NCI-H2227 (cell line): ENCODE results near the gene TECPR2.

Source experiments
- DNase-seq: peaks from one replicate; lab custom pipeline; 2025; ENCODE audit not compliant: unreplicated experiment; lab: John Stamatoyannopoulos, UW

Gene TECPR2

GRCh38 chr14:102421411-102422057 lies 58.8 kb downstream of the TECPR2 start:
- DNase-seq: no peak

DNA sequence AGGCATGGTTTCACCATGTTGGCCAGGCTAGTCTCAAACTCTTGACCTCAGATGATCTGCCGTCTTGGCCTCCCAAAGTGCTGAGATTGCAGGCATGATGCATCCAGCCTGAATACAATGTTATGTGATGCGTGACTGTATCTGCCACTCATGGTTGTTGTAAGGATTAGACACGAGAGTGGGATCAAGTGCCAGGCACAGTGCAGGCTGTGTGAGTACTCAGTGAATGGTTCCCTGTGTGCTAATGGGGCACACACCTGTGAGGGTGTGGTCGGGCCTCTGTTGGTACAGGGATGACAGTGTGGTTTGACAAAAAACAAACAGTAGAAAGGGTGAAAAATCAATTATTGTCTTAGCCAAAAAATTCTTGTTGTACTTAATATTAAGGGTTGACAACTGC lies 61.8 kb downstream of the TECPR2 start:
- DNase-seq: no peak

GRCh38 chr14:102424923-102425322 lies 62.2 kb downstream of the TECPR2 start:
- no peak for DNase-seq

DNA sequence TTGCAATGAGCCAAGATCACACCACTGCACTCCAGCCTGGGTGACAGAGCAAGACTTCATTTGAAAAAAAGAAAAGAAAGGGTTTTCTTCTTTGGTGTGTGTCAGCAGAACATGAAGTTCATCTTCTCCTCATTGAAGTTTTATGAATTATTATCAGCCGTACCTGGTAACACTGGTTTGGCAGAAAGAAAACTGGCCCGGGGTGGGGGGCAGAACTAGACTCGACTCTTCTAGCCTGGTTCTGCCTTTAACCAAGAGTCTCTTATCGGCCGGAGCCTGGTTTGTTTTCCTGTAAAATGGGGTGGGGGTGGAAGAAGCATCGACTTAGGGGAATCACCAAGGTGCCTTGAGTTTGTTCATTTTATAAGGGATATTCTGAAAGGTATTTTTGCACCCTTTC lies 64.1 kb downstream of the TECPR2 start:
- DNase-seq: no peak

GRCh38 chr14:102427642-102428041 lies 64.9 kb downstream of the TECPR2 start:
- no peak for DNase-seq

DNA sequence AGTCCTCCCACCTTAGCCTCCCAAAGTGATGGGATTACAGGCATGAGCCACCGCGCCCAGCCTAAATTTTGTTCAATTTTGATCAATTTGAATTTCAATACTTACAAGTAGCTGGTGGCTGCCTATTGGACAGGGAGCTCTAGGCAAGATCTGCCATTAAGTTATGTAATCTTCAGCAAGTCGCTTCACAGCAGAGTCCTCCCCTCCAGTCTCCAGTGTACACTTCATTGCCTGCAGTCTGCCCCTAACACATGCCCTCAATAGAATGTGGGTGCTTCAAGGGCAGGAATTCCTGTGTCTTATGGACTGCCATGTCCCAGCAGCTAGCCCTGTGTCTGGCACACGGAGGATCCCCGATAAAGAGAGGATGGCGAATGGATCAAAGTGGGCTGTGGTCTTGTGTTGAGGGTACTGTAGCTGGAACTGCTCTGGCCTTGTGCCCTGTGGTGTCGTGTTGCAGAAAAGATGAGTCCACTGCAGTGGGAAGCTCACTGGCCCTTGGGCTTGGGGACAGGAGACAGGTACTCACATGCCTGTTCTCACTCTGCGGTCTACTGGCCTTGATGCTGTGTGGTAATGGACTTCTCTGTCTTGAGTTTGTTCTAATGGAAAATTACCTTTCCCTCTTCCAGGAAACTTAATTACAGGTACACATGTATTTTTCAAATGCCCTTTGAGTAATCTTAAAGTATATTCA lies 67.6 kb downstream of the TECPR2 start:
- no peak for DNase-seq

DNA sequence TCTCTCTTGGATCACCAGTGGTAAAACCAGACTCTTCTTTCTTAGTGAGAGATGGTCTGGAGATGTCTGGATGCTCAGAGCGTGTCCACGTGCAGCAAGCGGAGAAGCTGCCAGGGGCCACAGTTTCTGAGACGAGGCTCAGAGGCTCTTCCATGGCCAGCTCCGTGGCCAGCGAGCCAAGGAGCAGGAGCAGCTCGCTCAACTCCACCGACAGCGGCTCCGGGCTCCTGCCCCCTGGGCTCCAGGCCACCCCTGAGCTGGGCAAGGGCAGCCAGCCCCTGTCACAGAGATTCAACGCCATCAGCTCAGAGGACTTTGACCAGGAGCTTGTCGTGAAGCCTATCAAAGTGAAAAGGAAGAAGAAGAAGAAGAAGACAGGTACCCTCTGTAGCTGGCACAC lies 69.0 kb downstream of the TECPR2 start:
- no peak for DNase-seq

DNA sequence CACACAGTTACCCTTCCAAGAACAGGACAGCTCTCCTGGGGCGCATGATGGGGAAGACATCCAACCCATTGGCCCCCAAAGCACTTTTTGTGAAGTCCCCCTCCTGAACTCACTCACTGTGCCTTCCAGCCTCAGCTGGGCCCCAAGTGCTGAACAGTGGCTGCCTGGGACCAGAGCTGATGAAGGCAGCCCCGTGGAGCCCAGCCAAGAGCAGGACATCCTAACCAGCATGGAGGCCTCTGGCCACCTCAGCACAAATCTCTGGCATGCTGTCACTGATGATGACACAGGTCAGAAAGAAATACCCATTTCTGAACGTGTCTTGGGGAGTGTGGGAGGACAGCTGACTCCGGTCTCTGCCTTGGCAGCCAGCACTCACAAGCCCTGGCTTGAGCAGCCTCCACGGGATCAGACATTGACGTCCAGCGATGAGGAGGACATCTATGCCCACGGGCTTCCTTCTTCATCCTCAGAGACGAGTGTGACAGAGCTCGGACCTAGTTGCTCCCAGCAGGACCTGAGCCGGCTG lies 72.0 kb downstream of the TECPR2 start:
- no peak for DNase-seq

DNA sequence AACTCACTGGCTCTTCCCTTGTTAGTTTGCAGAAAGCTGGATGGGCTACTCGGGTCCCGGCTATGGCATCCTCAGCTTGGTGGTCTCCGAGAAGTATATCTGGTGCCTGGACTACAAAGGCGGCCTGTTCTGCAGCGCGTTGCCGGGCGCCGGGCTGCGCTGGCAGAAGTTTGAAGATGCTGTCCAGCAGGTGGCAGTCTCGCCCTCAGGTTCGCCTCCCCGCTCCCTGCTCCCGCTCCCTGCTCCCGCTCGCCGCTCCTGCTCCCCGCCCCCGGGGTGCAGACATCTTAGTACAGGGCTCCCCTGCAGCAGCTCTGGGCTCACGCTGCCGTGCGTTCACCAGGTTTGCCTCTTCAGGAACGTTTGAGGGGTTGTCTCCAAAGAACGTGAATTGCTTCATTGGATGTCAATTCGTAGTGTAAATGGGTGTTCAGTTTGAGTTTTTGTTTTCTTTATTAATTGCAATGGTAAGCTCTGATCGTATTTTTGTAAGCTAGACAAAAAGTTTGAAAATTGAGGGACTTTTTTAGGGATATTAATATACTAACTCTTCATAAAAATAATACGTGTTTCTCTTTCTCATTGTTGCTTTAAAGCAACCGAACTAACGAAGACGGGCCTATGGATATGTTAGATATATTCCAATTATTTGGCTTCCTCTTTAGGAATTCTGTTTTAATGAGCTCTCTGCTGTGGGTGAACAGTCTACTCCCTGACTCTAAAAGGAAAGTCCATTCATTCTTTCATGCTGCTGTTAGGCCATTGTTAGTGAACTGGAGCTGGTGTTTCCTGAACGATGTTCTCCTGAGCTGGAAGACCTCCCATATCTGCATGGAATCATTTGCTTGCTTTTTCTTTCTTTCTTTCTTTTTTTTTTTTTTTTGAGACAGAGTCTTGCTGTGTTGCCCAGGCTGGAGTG lies 75.5 kb downstream of the TECPR2 start:
- DNase-seq: peak; percentile 83

DNA sequence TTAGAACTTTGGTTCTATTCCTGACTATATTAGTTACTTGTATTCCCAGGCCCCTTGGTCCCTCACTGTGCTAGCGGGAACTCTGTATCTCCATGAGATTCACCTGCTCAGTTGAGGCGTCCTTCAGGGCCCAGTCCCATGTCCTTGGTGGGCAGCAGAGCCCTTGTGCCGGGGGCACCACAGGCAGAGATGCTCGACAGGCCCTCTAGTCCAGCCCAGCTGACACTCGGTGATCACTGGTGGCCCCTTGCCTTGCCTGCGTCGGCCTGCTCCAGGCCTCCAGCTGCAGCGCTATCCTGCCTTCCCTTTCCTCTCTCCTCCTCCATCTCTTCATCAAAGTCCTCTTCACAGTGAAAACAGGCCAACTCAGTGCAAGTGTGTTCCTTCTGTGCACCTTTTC lies 76.8 kb downstream of the TECPR2 start:
- no peak for DNase-seq

DNA sequence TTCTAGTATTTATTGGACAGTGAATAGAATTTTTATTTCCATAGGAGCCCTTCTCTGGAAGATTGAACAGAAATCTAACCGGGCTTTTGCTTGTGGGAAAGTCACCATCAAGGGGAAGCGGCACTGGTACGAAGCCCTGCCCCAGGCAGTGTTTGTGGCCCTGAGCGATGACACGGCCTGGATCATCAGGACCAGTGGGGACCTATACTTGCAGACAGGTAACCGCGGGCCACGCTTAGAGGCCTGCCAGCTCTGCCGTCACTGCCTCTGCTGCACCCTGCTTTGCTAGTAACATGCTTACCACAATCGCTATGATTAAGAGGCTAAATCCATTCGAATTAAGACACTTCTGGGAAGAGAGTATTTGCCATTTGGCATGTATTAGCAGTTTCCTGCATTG lies 77.7 kb downstream of the TECPR2 start:
- DNase-seq: no peak

- no peak for DNase-seq
Observed at GRCh38 chr14:102442241-102443211, 79.8 kb downstream of the TECPR2 start.

DNA sequence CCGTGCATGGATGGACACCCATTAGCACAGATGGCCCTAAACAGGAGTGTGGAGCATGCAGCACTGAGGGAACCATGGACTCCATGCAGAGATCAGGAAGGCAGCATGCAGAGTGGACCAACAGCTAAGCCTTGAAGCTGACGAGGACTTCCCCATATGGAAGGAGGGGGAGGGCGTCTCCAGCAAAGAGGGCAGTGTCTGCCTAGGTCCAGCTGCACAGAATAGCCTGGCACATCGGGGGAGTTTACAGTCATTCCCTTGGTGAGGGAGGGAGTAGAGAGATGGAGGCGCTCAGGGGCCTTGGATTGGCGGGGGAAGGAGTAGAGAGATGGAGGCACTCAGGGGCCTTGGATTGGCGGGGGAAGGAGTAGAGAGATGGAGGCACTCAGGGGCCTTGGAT lies 82.3 kb downstream of the TECPR2 start:
- no peak for DNase-seq

- DNase-seq: no peak
Observed at GRCh38 chr14:102445641-102446040, 82.9 kb downstream of the TECPR2 start.

DNA sequence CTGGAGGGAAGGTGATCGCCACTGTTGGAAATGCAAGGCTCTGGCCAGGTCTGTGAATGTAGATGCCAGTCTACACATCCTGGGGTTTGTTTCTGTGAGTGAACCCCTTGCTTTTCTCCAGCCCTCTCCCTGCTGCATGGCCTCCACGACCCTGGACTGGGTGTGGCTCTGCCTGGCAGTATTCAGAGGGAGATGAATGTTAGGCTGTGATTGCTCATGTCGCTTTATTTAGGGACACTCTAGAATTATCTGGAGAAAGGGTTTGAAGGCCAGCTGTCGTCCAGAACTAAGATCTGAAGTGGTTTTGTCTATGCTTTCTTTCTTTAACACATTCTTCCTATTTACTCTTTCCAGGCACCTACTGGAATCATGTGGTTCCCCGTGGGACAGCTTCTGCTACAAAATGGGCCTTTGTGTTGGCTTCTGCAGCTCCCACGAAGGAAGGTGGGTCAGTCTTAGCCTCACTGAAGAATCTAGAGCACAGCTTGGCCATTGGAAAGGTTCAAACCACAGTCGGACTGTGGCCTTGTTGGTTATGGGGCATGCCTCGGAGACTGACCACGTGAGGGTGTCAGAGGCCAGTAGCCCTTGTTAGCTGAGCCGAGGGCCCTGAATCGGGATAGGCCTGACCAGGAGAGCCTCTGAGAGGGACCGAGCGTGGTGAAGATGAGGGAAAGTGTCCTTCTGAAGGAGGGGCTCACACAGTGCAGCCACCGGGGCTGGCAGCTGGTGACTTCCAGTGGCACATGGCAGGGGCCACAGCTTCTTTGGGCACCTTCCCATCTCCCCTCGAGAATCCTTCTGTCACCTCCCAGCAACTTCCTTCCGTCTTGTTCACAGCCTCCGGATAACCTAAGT lies 87.7 kb downstream of the TECPR2 start:
- DNase-seq: no peak

GRCh38 chr14:102451064-102451352 lies 88.3 kb downstream of the TECPR2 start:
- no peak for DNase-seq

DNA sequence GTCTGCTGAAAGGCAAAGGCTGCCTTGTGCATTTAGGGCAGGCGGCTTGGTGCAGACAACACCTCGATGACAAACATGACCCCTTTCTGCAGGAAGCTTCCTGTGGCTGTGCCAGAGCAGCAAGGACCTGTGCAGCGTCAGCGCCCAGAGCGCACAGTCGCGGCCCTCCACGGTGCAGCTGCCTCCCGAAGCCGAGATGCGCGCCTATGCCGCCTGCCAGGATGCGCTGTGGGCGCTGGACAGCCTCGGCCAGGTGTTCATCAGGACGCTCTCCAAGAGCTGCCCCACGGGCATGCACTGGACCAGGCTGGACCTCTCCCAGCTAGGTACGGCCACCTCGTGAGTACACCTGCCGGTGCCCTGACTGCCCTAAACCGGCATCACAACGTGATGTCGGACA lies 89.6 kb downstream of the TECPR2 start:
- no peak for DNase-seq

GRCh38 chr14:102454711-102455110 lies 92.0 kb downstream of the TECPR2 start:
- DNase-seq: no peak

DNA sequence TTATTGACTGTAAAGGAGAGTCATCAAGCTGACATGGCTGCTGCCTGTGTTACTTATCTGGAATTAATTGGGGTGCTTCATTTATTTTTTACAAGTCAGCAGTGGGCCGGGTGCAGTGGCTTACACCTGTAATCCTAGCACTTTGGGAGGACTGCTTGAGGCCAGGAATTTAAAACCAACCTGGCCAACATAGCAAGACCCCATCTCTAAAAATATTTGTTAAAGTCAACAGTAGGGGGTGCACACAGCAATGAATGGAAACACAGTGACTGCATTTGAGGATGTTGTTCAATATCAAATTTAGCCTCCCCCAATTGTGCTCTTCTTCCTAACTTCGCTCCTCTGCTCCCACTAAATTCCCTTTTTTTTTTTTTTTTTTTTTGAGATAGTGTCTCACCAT lies 94.8 kb downstream of the TECPR2 start:
- no peak for DNase-seq
